Activated CD4-positive, CD25-positive, alpha-beta regulatory T cell treated with anti-CD3 and anti-CD28 coated beads, Interleukin-2, amount 50 U/mL, for 24 hours (primary cell): ENCODE results near the gene BMPR1B.
A peak's percentile ranks its signal among the peaks of the same experiment; 100 is the strongest.
"Not testable (repeated sequence)": the region's sequence is repeated elsewhere in the genome, so short reads cannot be mapped to it uniquely, and the experiment has no call there.

Source experiments
- ATAC-seq, 2 donors: fragments of 150-1000 bp; cut with Tn5 transposase; one replicate each; pipeline ENCODE4 v1.10.0; 2021; ENCODE audit warnings: mild to moderate bottlenecking in 1 of 2, moderate library complexity in 1 of 2

Gene BMPR1B

DNA sequence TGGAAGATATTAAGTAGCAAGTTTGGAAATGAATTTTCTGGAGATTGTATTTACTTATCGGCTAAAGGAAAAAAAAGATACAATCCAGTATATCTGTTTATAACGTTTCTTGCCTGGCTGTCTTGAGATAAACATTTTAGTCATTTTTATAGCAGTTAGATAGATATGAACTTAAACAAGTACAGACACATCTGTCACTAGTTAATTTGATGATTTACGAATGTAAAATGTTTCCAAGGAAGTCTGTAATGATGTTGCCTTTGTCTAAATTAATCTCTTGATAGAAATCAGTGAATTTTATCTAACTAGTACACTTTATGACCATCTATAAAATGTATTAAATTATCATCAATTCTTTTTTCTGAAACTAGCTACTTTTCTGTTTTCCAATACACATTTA is 5.7 kb downstream of the BMPR1B start:
- no peak for ATAC-seq

GRCh38 chr4:94764069-94764468 is 6.3 kb downstream of the BMPR1B start:
- ATAC-seq: no peak

DNA sequence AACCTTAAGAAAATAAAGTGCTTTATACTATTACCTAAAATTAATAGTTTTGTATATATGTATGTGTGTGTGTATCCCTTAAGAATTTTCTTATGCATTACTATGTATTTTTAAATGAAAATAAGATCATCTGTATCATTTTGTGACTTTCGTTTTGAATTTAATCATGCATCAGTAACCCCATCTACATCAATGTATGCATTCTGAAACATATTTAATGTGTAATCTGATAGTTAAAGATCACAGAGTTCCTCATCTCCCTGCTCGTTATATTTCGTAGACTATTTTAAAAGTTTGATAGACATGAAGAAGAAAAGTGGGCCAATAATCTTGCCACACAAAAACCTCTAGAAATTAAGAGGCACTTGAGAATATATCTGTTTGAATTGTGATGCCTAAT is 7.4 kb downstream of the BMPR1B start:
- no peak for ATAC-seq

- ATAC-seq: no peak
Measured at GRCh38 chr4:94765648-94766047, 7.9 kb downstream of the BMPR1B start.

DNA sequence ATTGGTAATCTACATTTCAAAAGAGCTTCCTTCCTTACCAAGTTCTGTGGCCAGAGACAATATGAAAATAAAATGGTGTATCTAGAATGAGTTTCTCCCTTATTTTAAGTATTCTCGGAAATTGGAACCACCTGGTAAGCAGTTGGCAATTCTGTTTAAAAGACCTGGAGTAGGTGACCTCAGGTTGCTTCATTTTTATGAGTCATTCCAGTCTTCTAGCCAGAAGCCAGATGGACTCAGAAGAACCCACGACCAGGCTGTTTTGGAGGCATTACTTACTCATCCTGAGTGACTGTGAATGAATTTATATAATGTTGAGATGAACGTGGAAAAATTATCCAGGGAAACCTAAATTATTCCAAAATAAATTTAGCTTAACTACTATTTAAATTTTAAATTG is 9.1 kb downstream of the BMPR1B start:
- no peak for ATAC-seq

GRCh38 chr4:94767446-94767845 is 9.7 kb downstream of the BMPR1B start:
- no peak for ATAC-seq

- ATAC-seq: no peak
Measured at GRCh38 chr4:94782707-94783106, 25.0 kb downstream of the BMPR1B start.

DNA sequence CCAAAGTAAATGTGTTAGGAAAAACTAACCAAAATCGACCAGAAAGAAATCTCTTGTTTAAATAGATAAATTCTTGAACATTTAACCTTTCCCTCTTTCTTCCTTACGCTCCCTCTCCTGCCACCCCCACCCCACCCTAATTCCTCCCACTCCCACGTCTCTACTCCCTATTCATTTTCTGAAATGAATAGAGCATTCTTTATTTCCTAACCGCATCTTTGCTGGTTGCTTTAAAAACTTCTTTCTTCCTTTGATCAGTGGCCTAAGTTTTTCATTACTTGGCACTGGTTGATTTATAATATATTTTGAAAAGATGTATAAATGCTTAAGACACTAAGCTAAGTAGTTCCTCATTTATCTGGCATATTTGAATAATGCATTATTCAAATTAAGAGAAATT is 33.9 kb downstream of the BMPR1B start:
- ATAC-seq: no peak

GRCh38 chr4:94798808-94799207 is 41.1 kb downstream of the BMPR1B start:
- no peak for ATAC-seq

- ATAC-seq: no peak
Measured at GRCh38 chr4:94801016-94801415, 43.3 kb downstream of the BMPR1B start.

- ATAC-seq: no peak
Measured at GRCh38 chr4:94802091-94802490, 44.3 kb downstream of the BMPR1B start.

GRCh38 chr4:94803181-94803580 is 45.4 kb downstream of the BMPR1B start:
- ATAC-seq: no peak

- no peak for ATAC-seq
Measured at GRCh38 chr4:94804650-94805049, 46.9 kb downstream of the BMPR1B start.

- no peak for ATAC-seq
Measured at GRCh38 chr4:94806376-94806775, 48.6 kb downstream of the BMPR1B start.

DNA sequence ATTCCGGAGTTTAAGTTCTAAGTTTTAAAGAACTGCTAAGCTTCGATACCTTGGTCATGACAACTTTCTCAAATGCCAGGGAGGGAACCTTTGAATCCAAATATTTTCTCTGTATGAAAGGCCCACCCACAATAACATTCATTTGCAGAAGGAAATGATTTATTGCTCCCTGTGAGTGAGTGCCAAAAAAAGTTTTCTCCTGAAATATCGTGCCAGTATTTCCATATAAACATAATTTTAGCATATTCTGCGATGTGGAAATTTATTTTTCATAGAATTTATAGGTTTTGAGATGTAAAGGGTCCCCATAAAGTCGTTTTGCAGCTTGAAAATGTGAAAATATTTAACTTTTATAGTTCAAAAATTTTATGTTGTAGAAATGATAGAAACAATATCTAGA is 53.9 kb downstream of the BMPR1B start:
- ATAC-seq: no peak

DNA sequence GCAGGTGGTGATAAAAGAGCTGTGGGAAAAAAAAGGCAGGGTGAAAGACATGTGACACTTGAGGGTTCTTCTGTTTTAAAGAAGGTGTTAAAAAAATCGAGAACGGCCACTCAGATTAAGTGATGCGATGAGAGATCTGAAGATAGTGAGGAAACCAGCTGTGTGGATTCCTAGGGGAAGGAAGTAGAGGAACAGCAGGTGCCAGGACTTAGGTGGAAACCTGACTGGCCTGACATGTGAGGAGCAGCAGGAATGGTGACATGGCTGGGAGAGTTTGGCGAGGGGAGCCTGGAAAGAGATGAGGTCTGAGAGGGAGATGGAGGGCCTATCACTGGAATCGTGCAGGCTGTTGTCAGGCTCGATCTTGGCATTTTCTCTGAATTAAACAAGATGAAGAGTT is 55.5 kb downstream of the BMPR1B start:
- no peak for ATAC-seq

DNA sequence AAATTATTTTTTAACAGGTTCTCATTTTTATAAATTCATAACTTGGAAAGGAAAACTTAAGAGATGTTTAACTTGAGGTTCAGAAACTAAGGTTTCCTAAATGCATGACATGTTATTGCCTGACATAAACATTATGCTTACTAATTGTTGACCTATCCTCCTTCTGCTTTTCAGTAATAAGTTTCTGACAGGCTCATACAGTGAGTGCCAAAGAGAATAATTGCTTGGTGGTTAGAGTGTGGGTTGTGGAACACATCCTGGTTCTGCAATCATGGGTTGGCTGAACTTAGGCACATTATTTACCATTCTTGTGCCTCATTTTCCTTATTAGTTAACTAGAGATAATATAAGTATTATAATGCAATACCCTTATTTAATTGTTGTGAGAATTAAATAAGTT is 56.5 kb downstream of the BMPR1B start:
- no peak for ATAC-seq

- no peak for ATAC-seq
Measured at GRCh38 chr4:94819371-94820168, 61.8 kb downstream of the BMPR1B start.

GRCh38 chr4:94826206-94826605 is 68.5 kb downstream of the BMPR1B start:
- ATAC-seq: no peak

DNA sequence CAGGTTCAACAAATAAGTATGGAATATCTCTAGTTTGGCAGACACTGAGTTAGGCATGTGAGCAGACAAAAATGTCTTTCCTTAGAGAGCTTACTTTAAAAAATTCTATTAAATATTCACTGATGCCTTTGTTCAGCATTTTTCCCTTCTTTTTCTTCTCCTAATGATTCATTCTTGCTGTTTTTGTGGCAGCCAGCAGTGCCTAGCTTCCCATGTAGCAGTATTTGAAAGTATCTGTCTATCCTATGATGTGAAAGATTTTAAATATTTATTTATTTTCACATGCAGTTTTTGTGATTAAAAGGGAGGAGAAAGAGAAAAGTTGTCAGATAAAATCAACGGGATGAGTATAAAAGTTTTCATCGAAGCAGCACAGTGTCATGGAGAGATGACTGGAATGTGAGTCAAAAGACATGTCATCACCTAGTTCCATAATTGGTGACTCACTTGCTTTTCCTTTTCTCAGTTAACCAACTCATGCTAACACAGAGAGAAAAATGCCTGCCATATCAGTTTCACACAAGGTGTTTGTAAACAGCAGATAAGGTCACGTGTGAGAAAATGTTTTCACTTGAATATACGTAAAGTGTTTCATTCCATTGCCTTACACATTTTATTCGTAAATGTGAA is 69.8 kb downstream of the BMPR1B start:
- peak in 1 of 2 donors; percentile 24 for ATAC-seq

- ATAC-seq: no peak
Measured at GRCh38 chr4:94828882-94829281, 71.1 kb downstream of the BMPR1B start.

- no peak for ATAC-seq
Measured at GRCh38 chr4:94831607-94832006, 73.9 kb downstream of the BMPR1B start.

GRCh38 chr4:94832329-94832728 is 74.6 kb downstream of the BMPR1B start:
- not testable (repeated sequence) for ATAC-seq

- ATAC-seq: no peak
Measured at GRCh38 chr4:94833394-94833793, 75.6 kb downstream of the BMPR1B start.

DNA sequence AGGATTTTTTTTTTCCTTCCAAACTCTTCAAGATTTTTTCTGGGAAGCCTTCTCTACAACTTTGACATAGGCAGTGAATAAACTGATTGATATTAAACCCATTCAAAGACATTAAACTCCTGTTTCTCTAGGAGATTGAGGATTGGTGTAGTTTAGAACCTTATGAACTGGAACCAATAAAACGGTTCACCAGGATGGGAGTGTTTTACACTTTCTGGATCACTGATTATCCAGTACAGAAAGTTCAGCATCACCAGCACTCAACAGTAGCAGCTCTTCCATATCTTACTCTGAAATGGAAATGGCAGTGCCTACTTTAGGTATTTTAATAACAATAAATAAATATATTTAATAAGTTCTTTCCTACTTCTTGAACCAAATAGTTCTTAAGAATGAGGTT is 76.7 kb downstream of the BMPR1B start:
- ATAC-seq: no peak
